HepG2 (cell line): ENCODE data around the gene CCNQ. TPM values are rescaled to one million over a fixed set of nuclear protein-coding genes. Genes with fewer than 3 reads are reported as not detected.

Experiments used
- AKAP8 ChIP-seq: sonication (generic); formaldehyde crosslinking; IDR thresholded peaks from 2 replicates; pipeline ENCODE4 v1.5.1; 2020; ENCODE audit warnings: mild to moderate bottlenecking, missing genetic modification reagents
- CEBPB ChIP-seq: IDR thresholded peaks from 2 replicates; pipeline ENCODE4 v1.6.1; 2011; ENCODE audit warnings: low read depth, low read length, improper control_type of control experiment, borderline replicate concordance
- CHCHD3 ChIP-seq: sonication (generic); formaldehyde crosslinking; IDR thresholded peaks from 2 replicates; pipeline ENCODE4 v1.8.0; 2022; ENCODE audit warnings: mild to moderate bottlenecking, missing genetic modification reagents, moderate library complexity
- DBP ChIP-seq: sonication (generic); formaldehyde crosslinking; IDR thresholded peaks from 2 replicates; pipeline ENCODE4 v1.4.0; 2020; ENCODE audit warnings: missing genetic modification reagents; ENCODE audit errors: not compliant biosample characterization
- HCFC1 ChIP-seq: fragments of 150-350 bp; IDR thresholded peaks from 2 replicates; pipeline ENCODE4 v1.6.1; 2014; ENCODE audit warnings: low read depth, low read length
- KAT8 ChIP-seq: IDR thresholded peaks from 2 replicates; pipeline ENCODE4 v1.6.1; 2016; ENCODE audit warnings: missing genetic modification reagents, missing compliant biosample characterization
- KDM5A ChIP-seq: fragments of 200-600 bp; sonication (generic); IDR thresholded peaks from 2 replicates; pipeline ENCODE4 v1.7.0; 2018; ENCODE audit warnings: antibody characterized with exemption, mild to moderate bottlenecking, low read length, borderline replicate concordance
- MED8 ChIP-seq: sonication (generic); formaldehyde crosslinking; IDR thresholded peaks from 2 replicates; pipeline ENCODE4 v1.8.1; 2023; ENCODE audit warnings: mild to moderate bottlenecking, missing genetic modification reagents; ENCODE audit not compliant: insufficient replicate concordance
- MLX ChIP-seq: IDR thresholded peaks from 2 replicates; pipeline ENCODE4 v1.6.1; 2016
- PLRG1 ChIP-seq: fragments of 450-650 bp; conservative IDR thresholded peaks from 2 replicates; pipeline ENCODE4 v1.6.1; 2016
- PLSCR1 ChIP-seq: sonication (generic); formaldehyde crosslinking; IDR thresholded peaks from 2 replicates; pipeline ENCODE4 v1.5.0; 2020; ENCODE audit warnings: missing genetic modification reagents, mild to moderate bottlenecking, borderline replicate concordance
- RNF219 ChIP-seq: sonication (generic); formaldehyde crosslinking; IDR thresholded peaks from 2 replicates; pipeline ENCODE4 v1.5.0; 2020; ENCODE audit warnings: mild to moderate bottlenecking, missing genetic modification reagents
- SALL2 ChIP-seq: sonication (generic); formaldehyde crosslinking; IDR thresholded peaks from 2 replicates; pipeline ENCODE4 v1.8.1; 2023; ENCODE audit warnings: mild to moderate bottlenecking, missing genetic modification reagents, inconsistent platforms
- SNAPC2 ChIP-seq: sonication (generic); formaldehyde crosslinking; IDR thresholded peaks from 2 replicates; pipeline ENCODE4 v1.8.1; 2022; ENCODE audit warnings: mild to moderate bottlenecking, missing genetic modification reagents
- SRF ChIP-seq: IDR thresholded peaks from 2 replicates; pipeline ENCODE4 v1.6.1; 2011; ENCODE audit warnings: mild to moderate bottlenecking, low read depth, low read length, moderate library complexity
- SUZ12 ChIP-seq: fragments of 150-350 bp; IDR thresholded peaks from 2 replicates; pipeline ENCODE4 v1.6.1; 2014; ENCODE audit warnings: low read depth, low read length
- ZGPAT ChIP-seq: IDR thresholded peaks from 2 replicates; pipeline ENCODE4 v1.6.1; 2016; ENCODE audit warnings: mild to moderate bottlenecking
- ZNF547 ChIP-seq: sonication (generic); formaldehyde crosslinking; IDR thresholded peaks from 2 replicates; pipeline ENCODE4 v1.5.1; 2020; ENCODE audit warnings: mild to moderate bottlenecking, missing genetic modification reagents
- ZNF609 ChIP-seq: sonication (generic); formaldehyde crosslinking; IDR thresholded peaks from 2 replicates; pipeline ENCODE4 v1.4.0; 2020; ENCODE audit warnings: mild to moderate bottlenecking, missing genetic modification reagents, borderline replicate concordance
- polyA plus RNA-seq, 8 experiments: library from polyadenylated mRNA; depleted of rRNA in 3 of 8; stranded (reverse) in 7 of 8; unstranded in 1 of 8; fragments of >200 nt; fragmentation: Illumina TruSeq in 4 of 8; extraction: Trizol in 4 of 8; gene quantifications; 2 replicates each; pipeline versions ENCODE4 v1.2.1 to v1.2.3, GENCODE V29; 2011 to 2016; ENCODE audit warnings: low read depth in 4 of 8, missing spikeins in 1 of 8, mixed read lengths in 1 of 8; ENCODE audit not compliant: insufficient read depth in 1 of 8
- total RNA-seq, 5 experiments: library from RNA; depleted of rRNA; stranded (reverse); fragments of >200 nt; fragmentation: Illumina TruSeq; extraction: Trizol; gene quantifications; 2 replicates each; pipeline ENCODE4 v1.2.3, GENCODE V29; 2016; ENCODE audit warnings: low read depth in 1 of 5

Gene CCNQ
- total and polyA plus RNA-seq, 2 of the 13 experiments (the other 11 are each of a cell fraction or from before 2014, with no cell fraction given) = 15.0 to 25.5 TPM

GRCh38 chrX:153646620-153647373, 47.9 kb upstream of the CCNQ start, which contains the start of gene DUSP9 (continued):
- TF ChIP-seq DBP (CRISPR knock-in tag) (no peak), RNF219 (CRISPR knock-in tag) (no peak), KDM5A (no peak), HCFC1 (no peak), KAT8 (CRISPR knock-in tag) (no peak), CEBPB (no peak), SNAPC2 (CRISPR knock-in tag) (no peak), ZNF609 (peak; percentile 85; the same call in 1 of the 2 replicates), ZNF547 (CRISPR knock-in tag) (no peak), ZGPAT (CRISPR knock-in tag) (peak; percentile 70; the same call in 1 of the 2 replicates), CHCHD3 (CRISPR knock-in tag) (no peak), PLRG1 (no peak), MLX (CRISPR knock-in tag) (no peak), PLSCR1 (CRISPR knock-in tag) (no peak), SUZ12 (no peak), MED8 (CRISPR knock-in tag) (peak; percentile 78), AKAP8 (CRISPR knock-in tag) (peak; percentile 97), SRF (no peak), SALL2 (CRISPR knock-in tag) (no peak)
